Keratinocyte (primary cell): ENCODE data around the gene IL21R. TPM values are rescaled to one million over a fixed set of nuclear protein-coding genes. Genes with fewer than 3 reads are reported as not detected.

Experiments
- DNase-seq: peaks from one replicate; pipeline ENCODE4 v3.0.0-alpha.2; 2011; ENCODE audit warnings: low read depth, missing footprints, low spot score
- FAIRE-seq: peaks from 2 replicates; lab custom pipeline; 2011; peaks lifted over from hg19 to GRCh38; lab: Jason Lieb, UNC
- H2AFZ ChIP-seq: 2 replicates; pipeline ENCODE4 v1.6.0; 2012; ENCODE audit warnings: low read length, control low read depth, inconsistent platforms; ENCODE audit not compliant: control insufficient read depth
- H3K27ac ChIP-seq: 2 replicates; pipeline ENCODE4 v1.5.1; 2011; ENCODE audit warnings: low read length; ENCODE audit not compliant: control insufficient read depth, insufficient read depth
- H3K27me3 ChIP-seq: 3 replicates; pipeline ENCODE4 v1.6.0; 2011; ENCODE audit warnings: low read length; ENCODE audit not compliant: control insufficient read depth, insufficient read depth; ENCODE audit errors: extremely low read depth
- H3K36me3 ChIP-seq, 2 experiments: 2 replicates in 1 of 2; 3 replicates in 1 of 2; pipeline ENCODE4 v1.5.1; 2011; ENCODE audit warnings: low read length in 2 of 2, mild to moderate bottlenecking in 1 of 2; ENCODE audit not compliant: control insufficient read depth in 2 of 2, insufficient read depth in 2 of 2; ENCODE audit errors: extremely low read depth in 1 of 2
- H3K4me1 ChIP-seq: 3 replicates; pipeline ENCODE4 v1.5.1; 2011; ENCODE audit warnings: low read length; ENCODE audit not compliant: control insufficient read depth, insufficient read depth; ENCODE audit errors: extremely low read depth
- H3K4me2 ChIP-seq: 3 replicates; pipeline ENCODE4 v1.6.0; 2011; ENCODE audit warnings: low read depth, low read length; ENCODE audit not compliant: control insufficient read depth, insufficient read depth; ENCODE audit errors: extremely low read depth
- H3K4me3 ChIP-seq, 3 experiments: fragments of 200-600 bp in 1 of 3; sonication (generic) in 1 of 3; 2 replicates in 2 of 3; 3 replicates in 1 of 3; pipeline ENCODE4 v1.5.1; 2011 to 2016; ENCODE audit warnings: low read length in 3 of 3, mild to moderate bottlenecking in 3 of 3, control low read depth in 2 of 3, inconsistent platforms in 1 of 3, low read depth in 1 of 3, mixed read lengths in 1 of 3, mixed run types in 1 of 3, moderate library complexity in 1 of 3; ENCODE audit not compliant: control insufficient read depth in 2 of 3, insufficient read depth in 2 of 3; ENCODE audit errors: extremely low read depth in 1 of 3
- H3K79me2 ChIP-seq: 2 replicates; pipeline ENCODE4 v1.6.0; 2012; ENCODE audit warnings: low read length; ENCODE audit not compliant: control insufficient read depth, insufficient read depth
- H3K9ac ChIP-seq: 3 replicates; pipeline ENCODE4 v1.6.0; 2011; ENCODE audit warnings: low read length; ENCODE audit not compliant: control insufficient read depth, insufficient read depth; ENCODE audit errors: extremely low read depth
- H3K9me1 ChIP-seq: 3 replicates; pipeline ENCODE4 v1.6.0; 2011; ENCODE audit warnings: low read length; ENCODE audit not compliant: control insufficient read depth, insufficient read depth; ENCODE audit errors: extremely low read depth
- H3K9me3 ChIP-seq: 2 replicates; pipeline ENCODE4 v1.5.1; 2012; ENCODE audit warnings: low read depth, low read length; ENCODE audit not compliant: control insufficient read depth
- H4K20me1 ChIP-seq: 3 replicates; pipeline ENCODE4 v1.6.0; 2011; ENCODE audit warnings: low read length; ENCODE audit not compliant: control insufficient read depth, insufficient read depth; ENCODE audit errors: extremely low read depth
- CTCF ChIP-seq, 3 experiments: IDR thresholded peaks in 1 of 3; conservative IDR thresholded peaks in 1 of 3; optimal IDR thresholded peaks in 1 of 3; 2 replicates in 2 of 3; 3 replicates in 1 of 3; pipeline versions ENCODE3 to v1.5.1; 2011; ENCODE audit warnings: low read length in 3 of 3, mild to moderate bottlenecking in 3 of 3, moderate library complexity in 2 of 3, control low read depth in 1 of 3, inconsistent platforms in 1 of 3; ENCODE audit not compliant: insufficient read depth in 2 of 3; ENCODE audit errors: extremely low read depth in 1 of 3
- EZH2 ChIP-seq: IDR thresholded peaks from one replicate; pipeline ENCODE4 v1.6.1; 2012; ENCODE audit warnings: inconsistent platforms, mild to moderate bottlenecking, low read length, moderate library complexity
- dilution Hi-C: fragments of 300-500 bp; cut with MboI; formaldehyde crosslinking; loops from one replicate; pipeline ENCODE4 v1.7.0; 2020; ENCODE audit warnings: low sequenced_read_pairs; ENCODE audit not compliant: extremely low pct_ligation_motif_present
- polyA plus RNA-seq, 5 experiments: library from polyadenylated mRNA; depleted of rRNA in 3 of 5; stranded (reverse) in 3 of 5; stranded (forward) in 1 of 5; unstranded in 1 of 5; fragments of >200 nt; gene quantifications; 1 replicate in 1 of 5; 2 replicates in 3 of 5; 3 replicates in 1 of 5; pipeline versions ENCODE4 v1.2.1 to v1.2.3, GENCODE V29; 2011 to 2012; ENCODE audit warnings: missing spikeins in 2 of 5, low read depth in 1 of 5, low replicate concordance in 1 of 5

The IL21R gene
- polyA plus RNA-seq, 1 donor (not counting 4 experiments of a cell fraction or from before 2014, with no cell fraction given): 0.12 TPM

GRCh38 chr16:27458987-27459688 is 57.2 kb downstream of the IL21R start:
- DNase-seq (no peak), FAIRE-seq (no peak)
- Histone ChIP-seq H3K4me2 (no peak overlapping the region), H3K4me1 (peaks cover 59% of the 10 kb centered on the region), H3K36me3 (peaks cover 14 to 22% of the 10 kb centered on the region in 2 experiments), H3K9me3 (no peaks in the 10 kb centered on the region), H3K9me1 (no peaks in the 10 kb centered on the region), H4K20me1 (no peaks in the 10 kb centered on the region), H3K9ac (no peak overlapping the region), H2AFZ (no peak overlapping the region), H3K27ac (no peak overlapping the region), H3K4me3 (no peak overlapping the region), H3K27me3 (no peaks in the 10 kb centered on the region), H3K79me2 (no peaks in the 10 kb centered on the region)
- dilution Hi-C loops: no loop called here
- no peak for TF ChIP-seq EZH2
- no peak for TF ChIP-seq CTCF (optimal IDR thresholded peaks at IDR 0.05 in 1 of 3, IDR thresholded peaks at IDR 0.05 in 1 of 3, conservative IDR thresholded peaks at IDR 0.05 in 1 of 3; ENCODE audit: extremely low read depth in 1 of 3, insufficient read depth in 2 of 3, low read length in 3 of 3)

DNA sequence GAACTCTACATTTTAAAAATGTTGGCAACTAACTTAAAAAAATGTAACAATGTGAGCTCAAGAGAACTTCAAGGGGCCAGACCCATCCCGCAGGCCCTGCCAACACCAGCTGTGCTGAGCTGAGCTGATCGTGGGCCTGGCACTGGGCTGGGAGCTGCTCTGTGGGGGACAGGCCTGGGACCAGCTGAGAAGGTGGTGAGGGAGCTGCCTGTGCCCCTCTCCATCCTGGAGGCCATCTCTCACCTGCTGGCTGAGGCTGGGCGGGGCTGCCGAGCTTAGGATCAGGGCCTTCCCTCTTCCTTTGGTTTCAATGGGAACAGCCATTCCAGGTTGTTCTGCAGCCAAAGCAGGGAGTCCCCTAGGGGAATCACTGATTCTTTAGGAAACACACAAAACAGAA is 58.2 kb downstream of the IL21R start:
- DNase-seq: no peak
- dilution Hi-C loops: no loop called here
- Histone ChIP-seq H3K4me2 (no peak overlapping the region), H3K36me3 (peaks cover 18 to 29% of the 10 kb centered on the region in 2 experiments), H3K4me3 (no peak overlapping the region), H2AFZ (no peak overlapping the region), H3K9me1 (no peaks in the 10 kb centered on the region), H3K27me3 (no peaks in the 10 kb centered on the region), H4K20me1 (no peaks in the 10 kb centered on the region), H3K9ac (no peak overlapping the region), H3K4me1 (peaks cover 59% of the 10 kb centered on the region), H3K9me3 (no peaks in the 10 kb centered on the region), H3K79me2 (no peaks in the 10 kb centered on the region), H3K27ac (no peak overlapping the region)
- no peak for FAIRE-seq
- TF ChIP-seq CTCF (optimal IDR thresholded peaks at IDR 0.05 in 1 of 3, IDR thresholded peaks at IDR 0.05 in 1 of 3, conservative IDR thresholded peaks at IDR 0.05 in 1 of 3; ENCODE audit: extremely low read depth in 1 of 3, insufficient read depth in 2 of 3, low read length in 3 of 3) (no peak), EZH2 (no peak)
